ENCODE data around the gene IL20.

DNA sequence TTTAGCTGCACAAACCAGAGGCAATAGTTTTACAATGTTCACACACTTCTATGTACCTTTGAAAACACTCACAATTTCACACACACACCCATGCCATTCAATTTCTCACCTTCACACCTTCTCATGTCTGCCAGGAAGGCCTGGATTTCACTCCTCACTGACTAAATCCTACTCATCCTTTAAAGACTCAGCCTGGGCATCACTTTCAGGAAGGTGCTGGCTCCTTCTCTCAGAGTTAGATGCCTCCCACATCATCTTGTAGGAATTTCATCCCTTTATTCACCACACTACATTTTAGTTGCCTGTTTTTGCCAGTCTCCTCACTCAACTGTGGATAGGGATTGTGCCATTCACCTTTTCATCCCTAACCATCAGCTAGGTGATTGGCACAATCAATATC, 2.3 kb downstream of the IL20 start:
- no peak for TF ChIP-seq POLR2A (IDR thresholded peaks at IDR 0.05)
- TF ChIP-seq, protein P1, sequence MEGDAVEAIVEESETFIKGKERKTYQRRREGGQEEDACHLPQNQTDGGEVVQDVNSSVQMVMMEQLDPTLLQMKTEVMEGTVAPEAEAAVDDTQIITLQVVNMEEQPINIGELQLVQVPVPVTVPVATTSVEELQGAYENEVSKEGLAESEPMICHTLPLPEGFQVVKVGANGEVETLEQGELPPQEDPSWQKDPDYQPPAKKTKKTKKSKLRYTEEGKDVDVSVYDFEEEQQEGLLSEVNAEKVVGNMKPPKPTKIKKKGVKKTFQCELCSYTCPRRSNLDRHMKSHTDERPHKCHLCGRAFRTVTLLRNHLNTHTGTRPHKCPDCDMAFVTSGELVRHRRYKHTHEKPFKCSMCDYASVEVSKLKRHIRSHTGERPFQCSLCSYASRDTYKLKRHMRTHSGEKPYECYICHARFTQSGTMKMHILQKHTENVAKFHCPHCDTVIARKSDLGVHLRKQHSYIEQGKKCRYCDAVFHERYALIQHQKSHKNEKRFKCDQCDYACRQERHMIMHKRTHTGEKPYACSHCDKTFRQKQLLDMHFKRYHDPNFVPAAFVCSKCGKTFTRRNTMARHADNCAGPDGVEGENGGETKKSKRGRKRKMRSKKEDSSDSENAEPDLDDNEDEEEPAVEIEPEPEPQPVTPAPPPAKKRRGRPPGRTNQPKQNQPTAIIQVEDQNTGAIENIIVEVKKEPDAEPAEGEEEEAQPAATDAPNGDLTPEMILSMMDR (IDR thresholded peaks at IDR 0.05): no peak
